Measurements from ENCODE around the gene NEU3. TPM values are rescaled to one million over a fixed set of nuclear protein-coding genes. Genes with fewer than 3 reads are reported as not detected.

NEU3 gene
- total RNA-seq, 1 experiment from 2014 or later = 29.0 TPM

- ATAC-seq (no peak), DNase-seq (ENCODE audit: low read depth, low spot score) (no peak)
- in situ Hi-C loops (cut with HindIII; ENCODE audit: low pct_unique_long_range_greater_than_20kb, low sequenced_read_pairs) = loop anchor here (25.0 kb wide), 2 partner anchors 88 to 213 kb away; partner anchors contain the start of gene TPBGL
- Histone ChIP-seq H3K4me1 (ENCODE audit: control insufficient read depth, insufficient read depth, low read length) (no peaks in the 10 kb centered on the region), H3K9me3 (ENCODE audit: control insufficient read depth, insufficient read depth, low read depth, low read length) (no peaks in the 10 kb centered on the region), H3K4me3 (ENCODE audit: low read depth in 2 of 2, low read length in 2 of 2) (no peak overlapping the region), H3K27me3 (ENCODE audit: control insufficient read depth, insufficient read depth, low read length) (no peaks in the 10 kb centered on the region), H3K27ac (ENCODE audit: low read length) (no peak overlapping the region), H3K36me3 (ENCODE audit: control insufficient read depth, insufficient read depth, low read length) (no peaks in the 10 kb centered on the region)
- intact Hi-C loops (cut with micrococcal nuclease; ENCODE audit: unreplicated experiment) = loop anchor here (5.0 kb wide), 1 partner anchor 118 kb away; no protein-coding TSS in a partner anchor
- BruUV-seq (replicated peaks) = no TSS peak
- ChIA-PET CTCF (interaction anchor here (2.4 to 2.5 kb wide), 2 partner anchors 116 to 181 kb away, joined by 21 to 41 read pairs; no protein-coding TSS in a partner anchor), POLR2A (no interaction called here)
- TF ChIP-seq POLR2AphosphoS5 (IDR thresholded peaks at IDR 0.05; ENCODE audit: low read depth, low read length) (no peak), CTCF (IDR thresholded peaks at IDR 0.05) (no peak), TCF7L2 (IDR thresholded peaks at IDR 0.05; ENCODE audit: low read depth, low read length) (no peak), SIN3A (IDR thresholded peaks at IDR 0.05; ENCODE audit: borderline replicate concordance, insufficient read depth, low read depth, low read length) (no peak)
- TF ChIP-seq, protein P1, sequence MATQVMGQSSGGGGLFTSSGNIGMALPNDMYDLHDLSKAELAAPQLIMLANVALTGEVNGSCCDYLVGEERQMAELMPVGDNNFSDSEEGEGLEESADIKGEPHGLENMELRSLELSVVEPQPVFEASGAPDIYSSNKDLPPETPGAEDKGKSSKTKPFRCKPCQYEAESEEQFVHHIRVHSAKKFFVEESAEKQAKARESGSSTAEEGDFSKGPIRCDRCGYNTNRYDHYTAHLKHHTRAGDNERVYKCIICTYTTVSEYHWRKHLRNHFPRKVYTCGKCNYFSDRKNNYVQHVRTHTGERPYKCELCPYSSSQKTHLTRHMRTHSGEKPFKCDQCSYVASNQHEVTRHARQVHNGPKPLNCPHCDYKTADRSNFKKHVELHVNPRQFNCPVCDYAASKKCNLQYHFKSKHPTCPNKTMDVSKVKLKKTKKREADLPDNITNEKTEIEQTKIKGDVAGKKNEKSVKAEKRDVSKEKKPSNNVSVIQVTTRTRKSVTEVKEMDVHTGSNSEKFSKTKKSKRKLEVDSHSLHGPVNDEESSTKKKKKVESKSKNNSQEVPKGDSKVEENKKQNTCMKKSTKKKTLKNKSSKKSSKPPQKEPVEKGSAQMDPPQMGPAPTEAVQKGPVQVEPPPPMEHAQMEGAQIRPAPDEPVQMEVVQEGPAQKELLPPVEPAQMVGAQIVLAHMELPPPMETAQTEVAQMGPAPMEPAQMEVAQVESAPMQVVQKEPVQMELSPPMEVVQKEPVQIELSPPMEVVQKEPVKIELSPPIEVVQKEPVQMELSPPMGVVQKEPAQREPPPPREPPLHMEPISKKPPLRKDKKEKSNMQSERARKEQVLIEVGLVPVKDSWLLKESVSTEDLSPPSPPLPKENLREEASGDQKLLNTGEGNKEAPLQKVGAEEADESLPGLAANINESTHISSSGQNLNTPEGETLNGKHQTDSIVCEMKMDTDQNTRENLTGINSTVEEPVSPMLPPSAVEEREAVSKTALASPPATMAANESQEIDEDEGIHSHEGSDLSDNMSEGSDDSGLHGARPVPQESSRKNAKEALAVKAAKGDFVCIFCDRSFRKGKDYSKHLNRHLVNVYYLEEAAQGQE (IDR thresholded peaks at IDR 0.05; ENCODE audit: insufficient read depth in 1 of 2, low read depth in 2 of 2, low read length in 1 of 2) = no peak
These were observed 35.3 kb downstream of the NEU3 start for GRCh38 chr11:75024068-75024449.

DNA sequence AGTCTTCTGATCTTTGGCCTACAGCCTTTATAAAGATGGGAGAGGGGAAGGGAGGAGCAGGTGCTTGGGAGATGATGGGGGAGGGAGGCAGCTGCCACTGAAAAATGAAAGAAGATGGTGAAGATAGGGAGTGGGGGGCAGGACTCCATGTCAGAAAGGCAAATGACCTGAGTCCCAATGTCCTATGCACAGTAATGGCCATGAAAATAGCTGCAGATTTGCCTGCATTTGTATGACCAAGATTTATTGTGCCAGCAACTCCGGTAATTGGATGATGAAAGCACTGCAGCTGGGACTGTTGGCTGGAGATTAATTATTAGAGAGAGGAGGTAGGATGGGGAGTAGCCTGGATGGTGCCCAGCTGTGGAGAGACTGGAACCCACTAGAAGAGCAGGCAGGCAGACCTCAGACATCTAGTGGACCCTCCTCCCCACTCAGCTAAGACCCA is 36.1 kb downstream of the NEU3 start:
- no TSS peak for BruUV-seq (replicated peaks)
- no peaks in the 10 kb centered on the region for H3K9me3 ChIP-seq (ENCODE audit: control insufficient read depth, insufficient read depth, low read depth, low read length)
- no peaks in the 10 kb centered on the region for H3K36me3 ChIP-seq (ENCODE audit: control insufficient read depth, insufficient read depth, low read length)
- H3K27ac ChIP-seq (ENCODE audit: low read length) = no peak overlapping the region
- no peaks in the 10 kb centered on the region for H3K27me3 ChIP-seq (ENCODE audit: control insufficient read depth, insufficient read depth, low read length)
- no peaks in the 10 kb centered on the region for H3K4me1 ChIP-seq (ENCODE audit: control insufficient read depth, insufficient read depth, low read length)
- H3K4me3 ChIP-seq (ENCODE audit: low read depth in 2 of 2, low read length in 2 of 2) = no peak overlapping the region
- in situ Hi-C loops (cut with HindIII; ENCODE audit: low pct_unique_long_range_greater_than_20kb, low sequenced_read_pairs) = loop anchor here (25.0 kb wide), 2 partner anchors 88 to 213 kb away; partner anchors contain the start of gene TPBGL
- intact Hi-C loops (cut with micrococcal nuclease; ENCODE audit: unreplicated experiment) = loop anchor here (5.0 kb wide), 1 partner anchor 118 kb away; no protein-coding TSS in a partner anchor
- TF ChIP-seq, protein P1 (IDR thresholded peaks at IDR 0.05; ENCODE audit: insufficient read depth in 1 of 2, low read depth in 2 of 2, low read length in 1 of 2) = no peak
- no peak for TF ChIP-seq SIN3A (IDR thresholded peaks at IDR 0.05; ENCODE audit: borderline replicate concordance, insufficient read depth, low read depth, low read length)
- no peak for TF ChIP-seq POLR2AphosphoS5 (IDR thresholded peaks at IDR 0.05; ENCODE audit: low read depth, low read length)
- TF ChIP-seq CTCF (IDR thresholded peaks at IDR 0.05) = no peak
- TF ChIP-seq TCF7L2 (IDR thresholded peaks at IDR 0.05; ENCODE audit: low read depth, low read length) = no peak
- ChIA-PET POLR2A (no interaction called here), CTCF (no interaction called here)
- ATAC-seq = no peak
- no peak for DNase-seq (ENCODE audit: low read depth, low spot score)

Data from Panc1 (cell line).